Skin epidermis (tissue), 12 donors: ENCODE data around the gene DUSP22.
A peak's percentile ranks its signal among the peaks of the same experiment; 100 is the strongest.

Experiments
- H3K27ac ChIP-seq, 21 experiments: fragments of 200-600 bp; sonication (generic) in 11 of 21; one replicate each; pipeline ENCODE4 v1.5.0; 2020; ENCODE audit warnings: mild to moderate bottlenecking in 3 of 21, inconsistent platforms in 2 of 21, moderate library complexity in 2 of 21
- H3K4me3 ChIP-seq, 7 experiments: fragments of 200-600 bp; sonication (generic) in 2 of 7; one replicate each; pipeline ENCODE4 v1.5.0; 2020; ENCODE audit warnings: inconsistent platforms in 2 of 7, mild to moderate bottlenecking in 2 of 7, moderate library complexity in 1 of 7

DUSP22 gene

DNA sequence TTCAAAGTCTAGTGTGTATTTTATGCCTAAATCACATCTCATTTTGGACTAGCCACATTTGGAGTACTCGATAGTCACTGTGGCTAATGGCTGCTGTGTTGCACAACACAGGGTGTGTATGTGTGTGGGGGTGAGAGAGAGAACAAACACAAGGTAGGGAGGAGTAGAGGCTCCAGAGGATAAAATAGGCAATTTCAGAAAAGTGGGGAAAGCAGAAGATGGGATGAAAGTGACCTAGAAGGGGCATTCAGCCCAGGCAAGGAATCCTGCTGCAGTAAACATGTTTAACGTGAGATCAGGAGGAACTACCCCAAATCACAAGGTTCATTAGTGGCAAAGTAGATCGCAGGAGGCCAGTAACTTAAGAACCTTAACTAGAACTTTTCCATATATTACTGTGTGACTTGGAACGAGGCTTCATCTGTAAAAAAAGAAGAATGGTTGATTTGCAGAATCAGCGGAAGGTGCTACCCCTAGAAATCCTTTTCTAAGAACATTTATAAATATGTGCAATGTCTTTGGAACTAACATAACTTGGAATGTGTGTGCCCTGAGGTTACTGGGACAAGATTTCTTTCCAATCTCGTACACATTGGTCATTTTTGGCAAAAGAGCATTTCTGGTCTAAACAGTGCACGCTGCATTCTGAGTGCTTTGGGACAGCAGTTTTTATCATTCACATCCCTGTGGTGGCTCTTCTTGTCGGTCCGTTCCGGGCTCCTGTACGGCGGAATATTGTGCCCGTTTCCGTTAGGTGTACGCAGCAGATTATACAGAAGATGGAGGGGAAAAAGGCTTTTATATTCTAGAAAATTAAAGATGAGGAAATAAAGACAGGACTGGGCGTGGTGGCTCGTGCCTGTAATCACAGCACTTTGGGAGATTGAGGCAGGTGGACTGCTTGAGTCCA, 2.6 kb downstream of the DUSP22 start:
- no peak overlapping the region for H3K4me3 ChIP-seq

DNA sequence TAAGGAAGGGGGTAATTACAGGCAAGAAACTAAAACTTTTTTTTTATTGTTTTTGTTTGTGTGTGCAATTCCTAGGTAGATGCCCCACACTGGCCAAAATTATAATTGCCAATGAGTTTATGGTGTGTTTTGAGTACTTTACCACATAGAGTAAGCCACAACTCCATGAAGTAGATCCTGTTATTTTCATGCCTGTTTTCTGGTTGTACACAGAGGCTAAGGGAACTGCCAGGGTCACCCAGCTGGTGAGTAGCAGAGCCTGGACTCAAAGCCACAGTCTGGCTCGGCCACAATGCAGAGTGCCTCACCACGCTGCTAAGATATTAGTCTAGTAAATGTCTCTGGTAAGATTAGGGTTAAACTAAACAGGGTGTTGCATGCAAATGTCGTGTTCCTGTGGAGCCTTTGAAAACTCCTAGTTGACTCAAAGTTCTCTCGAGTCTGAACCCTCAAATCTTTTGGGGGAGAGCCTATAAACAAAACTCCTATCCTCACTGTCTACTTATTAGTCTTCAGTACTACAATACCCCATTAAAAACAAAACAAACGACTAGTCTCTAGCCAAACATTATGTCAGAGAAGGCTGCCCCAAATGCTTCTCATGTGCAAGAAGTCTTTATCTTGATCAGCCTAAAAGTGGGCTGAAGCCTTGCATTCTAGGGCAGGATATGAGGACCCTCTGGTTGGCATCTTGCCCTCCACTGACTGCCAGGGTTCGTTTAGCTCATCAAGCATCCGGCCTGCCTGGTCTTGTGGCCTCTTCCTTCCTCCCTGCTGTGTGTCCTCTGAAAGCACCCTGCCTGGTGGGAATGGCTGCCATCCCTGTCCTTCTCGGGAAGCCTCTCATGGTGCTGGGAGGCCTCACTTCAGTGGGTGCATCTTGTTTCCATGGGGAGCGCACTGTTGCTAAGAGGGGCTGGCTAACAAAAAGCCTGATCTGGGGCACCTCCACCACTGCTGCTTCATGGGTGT, 4.2 kb downstream of the DUSP22 start:
- H3K27ac ChIP-seq: peak overlapping the region in 20 of 21 experiments; percentile 1 to 66 (median 31)
- H3K4me3 ChIP-seq: no peak overlapping the region

More for the DNA sequence above, 2.6 kb downstream of the DUSP22 start:
- peak overlapping the region in 4 of 21 experiments; percentile 1 to 99 (median 8) for H3K27ac ChIP-seq

DNA sequence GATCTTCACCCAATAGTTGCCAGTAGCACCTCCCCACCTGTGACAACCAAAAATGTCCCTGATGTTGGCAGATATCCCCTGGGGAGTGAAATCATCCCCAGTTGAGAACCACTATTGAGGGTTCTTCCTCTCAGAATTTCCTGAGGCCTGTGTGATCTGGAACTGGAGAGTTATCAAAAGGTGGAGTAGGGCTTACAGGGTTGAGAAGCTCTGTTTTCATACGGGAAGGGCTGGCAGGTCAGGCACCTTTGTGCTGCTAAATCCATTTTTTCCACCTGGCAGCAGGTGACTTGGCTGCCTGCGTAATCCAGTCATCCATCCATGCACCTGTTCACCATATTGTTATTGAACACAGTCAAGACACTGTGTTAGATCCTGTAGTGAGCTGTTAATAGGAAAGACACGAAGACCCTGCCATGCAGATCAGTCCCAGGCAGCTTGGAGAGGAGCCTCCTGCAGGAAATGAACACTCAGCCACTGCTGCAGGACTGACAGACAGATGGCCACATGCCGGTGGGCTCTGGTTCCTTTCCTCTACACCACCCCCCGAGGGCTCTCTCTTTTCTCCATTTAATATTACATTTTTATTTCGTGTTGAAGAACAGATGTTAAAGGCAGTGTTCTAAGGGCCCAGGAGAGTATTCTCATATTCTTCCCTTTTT, 5.4 kb downstream of the DUSP22 start:
- Histone ChIP-seq H3K27ac (peak overlapping the region in 15 of 21 experiments; percentile 0 to 63 (median 33)), H3K4me3 (no peak overlapping the region)

DNA sequence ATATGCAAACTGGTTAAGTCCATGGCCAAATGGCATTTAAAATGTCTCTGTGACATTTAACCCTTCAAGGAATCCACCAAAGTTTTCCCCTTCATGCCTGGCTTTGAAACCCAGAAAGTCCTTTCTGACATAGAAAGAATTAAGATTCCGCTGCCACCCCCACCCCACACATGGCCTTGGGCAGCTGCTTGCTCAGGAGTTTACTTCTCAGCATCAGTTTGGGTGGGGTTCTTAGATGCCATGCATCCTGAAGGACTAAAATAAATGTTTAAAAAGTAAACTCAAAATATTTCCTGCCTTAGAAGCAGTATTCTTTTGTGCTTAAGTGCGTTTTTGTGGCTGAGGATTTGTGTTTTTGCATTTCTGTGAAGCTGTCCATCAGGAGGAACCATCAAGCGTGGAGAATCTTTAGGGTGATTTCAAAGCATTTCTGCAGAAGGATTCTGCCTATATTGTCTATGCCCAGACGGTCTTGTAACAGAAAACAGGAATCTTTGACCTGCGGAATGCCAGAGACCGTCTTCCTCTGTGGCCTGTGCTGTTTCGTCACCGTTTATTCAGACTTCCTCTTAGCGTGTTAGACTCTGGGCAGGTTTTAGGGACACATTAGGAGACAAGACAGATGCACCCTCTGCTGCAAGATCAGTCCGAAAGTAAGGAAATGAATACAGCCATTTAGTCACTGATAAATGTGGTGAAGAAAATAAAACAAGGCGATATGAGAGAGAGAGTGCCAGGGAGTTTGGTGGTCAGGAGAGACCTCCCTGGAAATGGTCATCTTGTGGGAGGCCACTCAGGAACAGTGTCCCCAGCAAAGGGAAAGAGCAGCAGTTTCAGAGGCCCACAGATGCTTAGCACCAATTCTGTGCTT, 6.2 kb downstream of the DUSP22 start:
- Histone ChIP-seq H3K27ac (peak overlapping the region in 13 of 21 experiments; percentile 4 to 63 (median 33)), H3K4me3 (no peak overlapping the region)

DNA sequence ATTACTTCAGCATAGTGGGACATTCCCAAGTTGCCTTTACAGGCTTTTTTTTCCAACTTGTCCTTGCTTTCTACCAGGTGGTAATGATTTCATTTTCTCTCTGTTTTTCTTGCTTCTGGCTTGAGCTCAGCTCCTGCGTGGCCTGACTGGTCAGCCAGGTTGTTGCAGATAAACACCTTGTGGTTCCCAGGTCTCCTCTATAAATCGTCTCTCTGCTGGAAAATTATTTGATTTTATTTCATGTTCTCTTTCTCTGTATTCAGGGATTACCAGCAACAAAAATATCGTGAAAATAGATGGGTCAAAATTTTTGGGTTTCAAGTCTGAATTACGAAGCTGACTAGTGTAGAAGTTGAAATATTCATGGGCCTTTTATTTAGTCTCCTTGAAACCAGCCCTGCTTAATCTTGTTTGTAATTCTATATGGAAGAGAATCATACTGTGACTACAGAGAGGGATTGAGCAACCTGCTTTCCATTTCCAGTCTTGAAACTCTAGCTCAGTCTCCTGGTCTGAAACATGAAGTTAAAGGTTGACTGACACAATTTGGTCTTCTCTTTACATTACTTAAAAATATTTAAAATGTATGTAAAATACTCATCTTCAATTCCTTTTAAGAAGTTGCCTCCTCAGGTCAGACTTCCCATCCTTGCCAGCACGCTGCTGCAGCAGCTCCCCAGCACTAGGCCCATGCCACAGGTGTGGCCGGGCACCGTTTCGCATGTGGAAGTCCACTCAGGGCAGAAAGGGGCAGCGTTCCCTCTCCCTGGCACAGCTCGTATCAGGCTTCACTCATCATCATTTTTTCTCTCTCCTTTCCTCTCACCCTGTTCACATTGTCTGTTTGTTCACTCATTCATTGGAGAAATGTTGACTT, 7.1 kb downstream of the DUSP22 start:
- Histone ChIP-seq H3K4me3 (no peak overlapping the region), H3K27ac (peak overlapping the region in 10 of 21 experiments; percentile 4 to 63 (median 30))

DNA sequence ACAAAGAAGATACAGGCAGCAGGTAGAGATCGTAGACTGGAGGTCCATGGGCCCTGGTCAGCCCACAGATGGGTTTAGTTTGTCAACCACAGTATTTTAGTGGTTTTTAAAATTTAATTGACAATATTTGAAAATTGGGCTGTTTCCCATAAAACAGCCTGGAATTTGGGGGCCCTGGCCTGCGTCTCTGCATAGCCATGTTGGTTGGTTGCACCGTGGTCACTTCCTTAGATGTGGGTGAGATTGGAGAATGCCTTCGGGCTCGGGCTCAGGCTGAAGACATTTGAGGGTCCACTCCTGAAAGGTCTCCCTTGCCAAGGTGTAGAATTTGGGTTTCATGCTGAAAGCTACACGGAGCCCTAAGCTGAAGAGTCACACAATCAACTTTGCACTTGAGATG, 7.7 kb downstream of the DUSP22 start:
- Histone ChIP-seq H3K27ac (no peak overlapping the region), H3K4me3 (no peak overlapping the region)

DNA sequence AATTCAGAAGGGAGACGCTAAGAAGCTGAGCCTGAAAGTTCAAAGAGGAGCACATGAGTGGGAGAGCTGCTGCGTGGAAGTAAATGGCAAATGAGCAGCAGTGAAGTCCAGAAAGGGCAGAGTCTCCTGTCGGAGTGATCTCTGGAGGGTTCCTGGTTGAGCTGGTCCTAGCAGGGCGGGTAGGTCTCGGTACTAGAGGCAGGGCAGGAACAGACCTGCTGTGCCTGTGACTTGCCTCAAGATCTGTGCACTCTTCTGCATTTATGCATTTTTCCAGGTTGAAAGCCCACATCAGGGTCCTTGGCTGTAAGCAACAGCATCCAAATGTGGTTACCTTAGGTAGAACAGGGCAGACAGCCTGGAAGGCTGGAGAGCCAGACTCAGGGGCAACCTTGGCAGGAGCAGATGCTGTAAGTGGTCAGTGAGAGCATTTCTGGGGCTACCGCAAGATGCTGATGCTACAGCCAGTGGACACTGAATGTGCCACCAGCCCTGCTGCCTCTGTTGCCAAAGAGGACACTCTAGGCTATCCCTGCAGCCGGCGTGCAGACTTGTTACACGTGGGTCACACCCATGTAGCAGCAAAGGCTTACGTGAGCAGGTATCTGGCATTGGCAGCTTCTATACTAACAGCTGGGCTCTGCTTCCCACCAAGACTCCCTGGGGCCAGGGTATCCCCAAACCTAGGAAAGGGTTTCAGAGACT, 8.4 kb downstream of the DUSP22 start:
- Histone ChIP-seq H3K27ac (no peak overlapping the region), H3K4me3 (no peak overlapping the region)

DNA sequence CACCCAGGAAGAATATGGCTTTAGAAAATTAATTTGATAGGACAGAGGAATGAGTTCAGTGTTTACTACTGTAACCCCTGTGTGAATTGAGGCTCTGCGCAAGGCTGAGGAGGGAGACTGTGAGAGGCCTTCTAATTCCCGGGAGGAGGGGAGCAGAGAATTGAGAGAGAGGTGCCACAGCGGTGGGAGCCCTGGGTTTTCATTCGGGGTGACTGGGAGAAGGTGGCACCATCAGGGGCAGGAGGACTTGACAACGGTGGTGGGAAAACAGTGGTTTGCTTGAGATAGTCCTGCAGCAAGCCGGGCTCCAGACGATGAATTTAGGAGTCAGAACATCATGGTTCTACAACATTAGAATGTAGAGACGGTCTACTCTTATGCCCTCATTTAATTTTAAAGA, 9.2 kb downstream of the DUSP22 start:
- H3K4me3 ChIP-seq: no peak overlapping the region
- no peak overlapping the region for H3K27ac ChIP-seq

DNA sequence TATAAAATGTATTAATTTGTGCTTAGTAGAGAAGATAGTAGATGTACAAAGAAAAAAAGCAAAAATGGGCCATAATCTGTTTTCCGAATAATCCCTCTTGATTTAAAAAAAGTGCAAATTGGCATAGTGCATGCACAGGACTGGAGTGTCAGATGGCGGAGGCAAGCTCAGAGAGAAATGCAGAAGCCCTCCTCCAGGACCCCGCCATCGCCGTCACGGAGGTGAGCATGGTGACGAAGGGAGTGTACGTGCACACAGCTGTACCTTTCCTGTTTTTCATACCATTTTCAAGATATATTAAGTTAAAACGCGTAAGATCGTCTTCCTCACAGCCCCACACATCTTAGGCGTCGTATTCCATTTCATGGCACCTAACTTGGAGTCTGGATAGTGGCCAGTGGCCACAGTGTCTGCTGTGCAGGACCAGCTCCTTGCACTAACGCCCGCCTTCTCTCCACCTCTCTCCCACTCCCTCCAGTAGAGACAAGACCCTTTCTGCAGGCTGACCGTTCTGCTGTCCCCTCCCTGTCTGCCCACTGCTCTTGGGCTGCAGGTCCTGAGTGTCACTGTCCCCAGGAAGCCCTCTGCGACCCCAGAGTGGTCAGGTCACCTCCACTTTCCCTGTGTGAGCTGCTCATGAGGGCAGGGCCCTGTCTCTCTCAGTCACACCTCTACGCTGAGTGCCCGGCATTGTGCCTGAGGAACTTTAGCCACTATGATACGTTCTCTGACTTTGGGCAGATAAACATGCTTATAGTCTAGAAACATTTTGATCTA, 9.8 kb downstream of the DUSP22 start:
- H3K4me3 ChIP-seq: no peak overlapping the region
- H3K27ac ChIP-seq: no peak overlapping the region

DNA sequence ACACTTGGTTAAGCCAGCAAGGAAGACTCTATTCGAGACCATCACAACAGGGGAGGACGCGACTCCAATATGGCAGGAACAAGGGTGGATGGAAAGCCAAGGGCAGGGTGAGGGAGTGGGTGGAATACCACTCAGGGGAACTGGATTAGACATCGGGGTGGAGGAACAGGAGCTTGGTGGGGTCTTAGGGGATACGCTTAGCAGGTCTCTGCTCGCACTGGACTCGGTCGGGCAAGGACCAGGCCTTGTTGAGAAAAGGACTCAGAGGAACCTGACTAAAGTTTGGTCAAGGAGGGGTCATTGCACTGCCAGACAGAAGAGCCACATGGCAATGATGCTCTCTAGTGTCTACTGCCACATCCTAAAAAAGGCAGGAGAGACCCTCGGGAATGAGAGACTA, 10.5 kb downstream of the DUSP22 start:
- no peak overlapping the region for H3K4me3 ChIP-seq
- no peak overlapping the region for H3K27ac ChIP-seq

DNA sequence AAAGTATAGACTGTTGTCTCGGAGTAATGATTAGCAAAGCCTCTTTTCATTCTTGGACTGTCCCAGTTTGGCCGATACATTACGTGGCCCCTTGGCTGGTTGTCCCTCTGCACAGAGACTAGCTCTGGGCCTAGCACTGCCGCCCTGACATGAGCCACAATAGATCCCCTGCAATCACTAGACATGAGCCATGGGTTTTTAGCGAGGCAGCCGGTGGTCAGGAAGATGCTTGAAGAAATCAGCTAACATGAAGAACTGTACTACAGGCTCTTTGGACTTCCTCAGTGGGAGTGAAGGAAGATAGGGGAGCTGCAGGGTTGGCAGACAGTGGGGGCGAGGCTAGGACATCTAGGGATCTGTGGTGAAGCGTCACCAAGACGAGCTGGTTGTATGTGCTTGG, 11.0 kb downstream of the DUSP22 start:
- H3K4me3 ChIP-seq: no peak overlapping the region
- H3K27ac ChIP-seq: no peak overlapping the region

DNA sequence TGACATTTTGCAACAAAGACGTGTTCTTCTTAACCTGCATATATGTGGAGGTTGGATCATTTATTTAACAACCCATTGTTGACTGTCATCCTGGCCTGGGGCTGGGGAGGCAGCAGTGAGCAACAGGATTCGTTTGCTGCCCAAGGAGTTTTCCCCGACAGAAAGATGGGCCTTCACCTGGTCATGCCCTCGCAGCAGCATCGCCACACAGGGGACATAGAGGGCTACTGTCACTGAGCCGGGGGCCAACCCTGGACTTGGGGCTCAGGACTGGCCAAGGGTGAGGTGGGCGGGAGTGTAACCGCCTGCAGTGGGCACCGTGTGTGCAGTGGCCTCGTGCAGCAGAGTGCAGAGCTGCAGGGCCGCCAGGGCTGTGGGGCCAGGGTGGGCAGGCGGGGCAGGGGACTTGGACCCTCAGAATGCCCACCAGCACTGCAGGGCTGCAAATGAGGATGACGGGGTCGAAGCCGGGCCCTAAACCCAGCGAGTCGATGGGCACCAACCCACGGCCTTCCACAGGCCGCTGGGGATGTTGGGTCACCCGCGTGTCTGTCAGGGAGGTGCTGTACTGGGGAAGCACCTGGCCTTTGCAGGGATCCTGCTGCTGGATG, 11.8 kb downstream of the DUSP22 start:
- no peak overlapping the region for H3K4me3 ChIP-seq
- H3K27ac ChIP-seq: no peak overlapping the region

DNA sequence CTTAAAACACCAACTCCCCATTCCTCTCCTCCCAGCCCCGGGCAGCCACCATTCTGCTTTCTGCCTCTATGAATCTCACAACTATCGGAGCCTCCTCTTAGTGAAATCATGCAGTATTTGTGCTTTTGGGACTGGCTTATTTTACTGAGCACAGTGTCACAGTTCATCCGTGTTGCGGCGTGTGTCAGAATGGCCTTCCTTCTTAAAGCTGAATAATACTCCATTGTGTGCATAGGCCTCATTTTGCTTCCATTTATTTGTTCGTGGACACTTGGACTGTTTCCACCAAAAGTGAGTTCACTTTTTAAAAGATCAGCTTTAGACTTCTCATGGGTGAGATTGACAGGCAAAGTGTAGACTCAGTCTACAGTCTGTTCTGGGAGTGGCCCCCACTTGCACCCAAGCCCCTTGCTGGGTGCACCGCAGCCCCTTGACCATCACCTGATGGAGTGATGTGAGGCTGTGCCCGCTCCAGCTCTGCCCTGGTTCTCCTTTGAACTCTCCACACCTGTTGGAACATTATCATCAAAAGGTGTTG, 12.6 kb downstream of the DUSP22 start:
- H3K4me3 ChIP-seq: no peak overlapping the region
- peak overlapping the region in 1 of 21 experiments; percentile 2 for H3K27ac ChIP-seq

DNA sequence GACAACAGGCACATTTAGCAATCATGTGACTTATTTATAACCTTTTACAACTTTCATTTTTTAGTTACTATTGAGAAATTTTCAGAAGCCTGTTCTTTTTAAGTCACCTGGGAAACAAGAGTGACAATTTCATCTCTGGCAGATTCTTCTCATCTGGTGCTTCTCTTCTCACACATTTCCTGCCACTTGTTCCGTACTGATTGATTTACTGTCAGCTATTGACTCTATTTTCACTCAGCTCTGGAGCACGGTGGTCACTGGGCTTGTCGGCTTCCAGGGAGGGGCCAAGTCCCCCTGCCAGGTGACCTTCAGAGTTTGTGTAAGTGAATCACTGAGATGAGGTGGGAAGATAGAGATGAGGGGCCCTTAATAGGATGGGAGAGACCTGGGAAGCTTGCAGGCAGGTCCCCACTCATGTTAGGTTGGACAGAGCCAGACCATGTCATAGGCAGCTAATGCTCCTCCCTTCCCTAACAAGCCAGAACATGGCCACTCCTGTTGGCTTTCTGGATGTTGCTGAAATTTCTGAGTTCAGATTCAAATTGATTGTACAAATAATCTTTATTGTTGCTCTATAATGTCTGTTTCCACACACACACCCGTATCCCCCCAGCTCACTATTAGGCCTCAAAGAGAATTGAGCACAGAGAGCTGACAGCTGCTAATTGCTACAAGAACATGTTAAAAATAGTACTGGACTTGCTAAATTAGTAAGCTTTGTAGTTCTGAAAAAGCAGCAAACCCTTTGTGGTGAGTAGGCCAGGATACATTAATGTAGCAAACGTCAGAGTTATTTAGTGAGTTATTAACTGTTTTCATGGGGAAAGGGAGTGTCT, 13.3 kb downstream of the DUSP22 start:
- Histone ChIP-seq H3K27ac (no peak overlapping the region), H3K4me3 (no peak overlapping the region)

DNA sequence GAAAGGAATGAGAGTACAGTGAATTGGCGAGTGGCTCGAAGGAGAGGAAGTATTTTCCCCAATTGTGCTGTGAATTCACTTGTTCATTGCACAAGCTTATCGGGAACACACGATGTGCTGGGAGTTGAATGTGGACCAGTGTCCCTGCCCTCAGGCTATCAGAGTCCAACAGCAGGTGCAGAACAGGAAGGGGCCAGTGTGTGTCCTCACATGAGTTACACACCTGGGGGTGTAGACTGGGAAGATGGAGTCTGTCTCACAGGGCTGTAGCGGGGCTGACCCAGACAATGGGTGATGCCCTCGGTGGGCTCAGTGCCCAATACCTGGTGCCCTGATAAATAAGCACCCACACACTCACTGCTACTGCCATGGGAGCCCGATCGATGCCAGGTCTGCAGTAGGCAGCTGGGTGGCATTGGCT, 14.4 kb downstream of the DUSP22 start:
- H3K27ac ChIP-seq: peak overlapping the region in 1 of 21 experiments; percentile 36
- no peak overlapping the region for H3K4me3 ChIP-seq
